GM21528 (cell line): ENCODE data around the gene TLE1.

Experiments used
- ATAC-seq: cut with Tn5 transposase; IDR thresholded peaks from one replicate; pipeline ENCODE4 v1.9.1; 2021; ENCODE audit warnings: mild to moderate bottlenecking, moderate library complexity; ENCODE audit not compliant: unreplicated experiment, low FRiP score

The TLE1 gene

DNA sequence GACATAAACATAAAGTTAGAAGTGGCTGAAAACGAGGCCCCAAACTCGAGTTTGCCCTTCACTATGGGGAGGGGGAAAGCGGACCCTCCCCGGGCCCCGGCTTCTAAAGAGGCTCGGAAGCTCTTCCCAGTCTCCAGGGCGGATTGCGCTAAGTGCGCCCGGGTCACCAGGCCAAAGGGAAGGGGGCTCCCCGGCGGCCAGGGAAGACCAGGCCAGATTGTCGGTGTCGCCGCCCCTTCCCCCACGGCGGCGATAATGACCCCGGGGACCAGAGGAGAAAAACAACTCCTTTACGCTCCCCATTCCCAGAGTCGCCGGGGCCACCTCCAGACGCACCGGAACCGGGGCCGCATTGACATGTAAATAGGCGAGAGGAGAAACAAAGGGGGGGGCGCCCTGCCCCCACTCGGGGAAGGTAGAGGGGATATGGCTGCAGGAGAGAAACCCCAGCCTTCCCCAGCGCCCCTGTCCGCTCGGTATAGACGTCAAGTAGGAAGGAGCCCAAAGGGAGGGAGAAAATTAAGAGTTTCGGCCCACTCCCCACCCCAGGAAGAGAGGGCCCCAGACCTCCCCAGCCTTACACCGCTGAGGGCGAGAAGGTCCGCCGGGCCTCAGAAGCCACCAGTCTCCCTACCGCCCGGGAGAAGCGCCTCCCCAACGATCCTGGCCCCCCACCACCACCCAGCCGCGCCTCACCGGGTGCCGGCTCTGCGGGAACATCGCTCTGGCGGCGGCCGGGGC is 1.7 kb downstream of the TLE1 start:
- no peak for ATAC-seq

DNA sequence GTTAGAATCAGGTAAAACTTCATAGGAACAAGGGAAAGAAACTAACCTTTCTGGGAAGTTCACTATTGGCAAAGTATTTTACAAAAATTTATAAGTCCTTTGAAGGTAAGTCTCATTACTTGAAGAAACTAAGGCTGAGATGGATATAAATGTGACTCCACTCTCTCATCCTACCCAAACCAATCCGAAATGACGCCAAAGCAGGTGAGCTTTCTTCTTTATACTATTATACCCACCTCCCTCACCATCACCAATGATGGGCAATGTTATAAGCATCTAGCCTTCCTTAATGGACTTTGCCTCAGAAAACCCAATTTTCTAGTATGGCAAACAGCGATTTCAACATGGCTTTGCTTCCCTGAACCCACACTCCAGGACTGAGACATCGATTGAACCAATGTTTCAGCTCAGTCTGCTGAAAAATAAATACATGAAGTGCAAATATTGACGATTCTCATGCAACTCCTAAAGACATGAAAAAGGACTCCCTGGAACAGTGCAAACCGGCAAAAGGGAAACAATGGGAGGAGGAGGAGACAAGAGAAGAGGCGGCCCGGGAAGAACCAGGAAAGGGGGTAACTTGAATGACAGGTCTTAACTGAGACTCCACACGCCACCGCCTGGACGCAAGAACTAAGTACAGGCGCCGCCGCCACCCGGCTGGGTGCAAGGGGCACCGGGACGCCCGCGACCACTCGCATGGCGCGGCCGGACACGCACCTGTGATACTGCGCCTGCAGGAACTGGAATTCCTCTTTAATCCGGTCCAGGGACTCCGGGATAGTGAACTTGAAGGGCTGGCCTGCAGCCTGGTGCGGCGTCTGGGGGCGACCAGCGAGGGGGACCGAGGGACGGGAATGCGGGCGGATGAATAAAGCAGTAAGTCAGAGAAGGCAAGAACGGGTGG is 2.5 kb downstream of the TLE1 start:
- no peak for ATAC-seq

DNA sequence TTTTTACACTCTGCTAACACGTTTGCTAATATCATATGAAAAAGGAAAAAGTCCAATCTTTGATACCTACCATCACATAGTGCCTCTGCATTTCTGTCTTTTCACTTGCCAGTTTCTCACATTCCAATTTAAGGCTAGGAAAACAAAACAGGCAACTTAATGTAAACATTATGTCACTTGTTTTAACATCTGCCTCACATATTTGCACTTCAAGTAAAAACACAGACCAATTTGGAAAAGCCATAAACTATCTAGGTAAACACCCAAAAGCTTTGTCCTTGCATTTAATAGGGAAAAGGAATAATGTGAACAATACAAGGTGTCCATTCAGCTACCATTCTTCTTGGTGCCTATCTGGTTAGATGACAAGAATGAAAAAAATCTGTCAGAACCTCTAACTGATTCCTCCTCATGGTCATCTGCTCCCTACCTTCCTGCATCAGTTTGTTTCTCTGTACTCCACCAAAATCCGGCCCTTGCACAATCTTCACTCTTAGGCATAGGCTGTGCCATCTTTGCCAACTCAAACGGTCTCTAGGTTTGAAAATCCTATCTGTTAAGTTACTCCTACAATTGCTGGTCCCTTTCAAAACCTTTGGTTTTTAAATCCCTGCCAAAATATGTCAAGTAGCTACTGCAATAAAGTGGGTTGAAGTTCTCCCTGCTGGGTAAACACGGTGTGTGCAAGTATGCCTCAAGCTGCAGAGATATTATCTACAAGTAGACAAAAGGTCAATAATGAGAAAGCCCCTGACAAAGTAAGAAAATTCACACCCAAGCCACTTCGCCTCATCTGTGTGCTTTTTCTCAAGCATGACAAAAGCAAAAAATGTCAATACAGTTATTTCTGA is 3.4 kb downstream of the TLE1 start:
- no peak for ATAC-seq

DNA sequence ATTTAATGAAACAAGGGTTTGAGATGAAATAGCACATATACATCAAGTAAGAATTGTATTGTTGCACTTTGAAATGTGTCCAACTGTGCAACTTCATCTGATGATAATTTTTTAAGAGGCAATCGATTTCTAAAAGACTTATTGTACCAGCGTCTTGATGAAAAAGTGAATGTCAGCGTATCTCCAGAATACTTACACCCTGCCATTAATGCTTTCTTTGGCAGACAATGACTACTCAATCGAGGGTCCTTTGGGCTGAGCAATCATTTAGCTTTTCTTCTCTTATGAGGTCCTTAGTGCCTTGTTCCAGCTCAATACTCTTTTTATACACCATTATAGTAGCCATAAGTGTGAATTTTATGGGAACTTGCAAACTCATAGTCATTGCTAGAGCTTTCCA is 4.7 kb downstream of the TLE1 start:
- ATAC-seq: no peak

DNA sequence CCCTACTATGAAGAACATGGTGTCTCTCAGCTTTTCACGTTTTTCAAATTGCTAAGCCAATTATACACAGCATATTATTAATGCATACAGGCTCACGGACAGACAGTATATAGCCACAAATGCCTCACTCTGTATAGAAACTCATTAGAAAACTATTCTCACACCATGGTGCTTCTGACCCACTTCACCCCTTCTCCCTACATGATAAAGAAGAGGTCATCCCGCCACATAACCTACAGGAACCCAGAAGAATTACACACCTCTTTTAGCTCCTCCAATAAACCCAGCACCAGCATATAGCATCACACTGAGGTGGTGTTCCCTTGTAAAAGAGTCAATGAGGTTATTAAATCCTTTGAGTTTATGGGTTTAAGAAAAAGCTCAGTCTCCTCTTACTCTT is 5.6 kb downstream of the TLE1 start:
- ATAC-seq: no peak

DNA sequence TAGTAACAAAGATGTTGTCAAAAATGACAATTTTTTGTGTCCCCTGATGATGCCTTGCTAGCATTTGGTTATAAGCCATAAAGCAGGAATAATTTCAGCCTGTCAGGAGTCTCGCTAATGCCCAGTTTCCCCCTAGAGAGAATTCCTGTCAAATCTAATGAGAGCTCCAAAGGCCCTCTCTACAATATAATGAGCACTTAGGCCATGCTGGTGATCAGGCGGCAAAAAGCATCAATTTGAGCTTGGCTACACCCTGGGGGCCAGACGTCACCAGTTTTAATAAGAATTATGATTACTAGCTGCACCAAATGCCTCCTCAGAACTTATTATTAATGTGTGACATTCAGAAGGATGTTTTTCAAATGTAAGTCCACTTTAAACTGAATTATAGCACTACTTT is 6.1 kb downstream of the TLE1 start:
- no peak for ATAC-seq

DNA sequence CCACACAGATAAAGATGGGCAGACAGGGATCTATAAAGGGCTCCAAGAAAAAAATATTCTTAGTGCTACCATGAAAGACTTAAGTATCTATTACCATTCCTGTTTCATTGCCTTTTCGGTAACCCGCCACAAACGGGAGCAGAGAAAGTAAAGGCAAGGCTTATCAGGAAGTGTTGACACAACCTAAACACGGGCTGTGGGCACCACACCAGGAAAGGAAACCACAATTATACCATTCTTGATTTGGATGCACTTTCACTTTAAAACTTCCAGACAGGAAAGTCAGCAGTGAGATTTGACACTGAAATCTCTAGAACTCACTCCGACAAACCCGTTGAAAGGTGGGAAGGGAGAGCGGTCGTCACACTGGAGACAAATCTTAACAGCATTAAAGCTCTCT is 6.5 kb downstream of the TLE1 start:
- ATAC-seq: no peak

DNA sequence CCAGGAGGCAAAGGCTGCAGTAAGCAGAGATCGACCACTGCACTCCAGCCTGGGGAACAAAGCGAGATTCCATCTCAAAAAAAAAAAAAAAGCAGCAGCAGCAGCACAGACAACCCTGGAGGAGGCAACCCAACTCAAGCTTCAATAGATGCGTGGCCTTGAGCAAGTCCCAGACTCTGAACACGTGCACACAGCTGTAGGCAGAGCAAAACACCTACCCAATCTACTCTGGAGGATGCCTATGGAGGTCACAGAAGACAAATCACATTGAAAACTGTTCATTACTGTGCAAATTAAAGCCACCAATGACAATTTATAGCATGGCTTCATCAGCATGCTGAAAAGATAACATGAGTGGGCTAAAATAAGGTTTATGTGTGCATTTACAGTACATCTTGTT is 7.2 kb downstream of the TLE1 start:
- ATAC-seq: no peak

DNA sequence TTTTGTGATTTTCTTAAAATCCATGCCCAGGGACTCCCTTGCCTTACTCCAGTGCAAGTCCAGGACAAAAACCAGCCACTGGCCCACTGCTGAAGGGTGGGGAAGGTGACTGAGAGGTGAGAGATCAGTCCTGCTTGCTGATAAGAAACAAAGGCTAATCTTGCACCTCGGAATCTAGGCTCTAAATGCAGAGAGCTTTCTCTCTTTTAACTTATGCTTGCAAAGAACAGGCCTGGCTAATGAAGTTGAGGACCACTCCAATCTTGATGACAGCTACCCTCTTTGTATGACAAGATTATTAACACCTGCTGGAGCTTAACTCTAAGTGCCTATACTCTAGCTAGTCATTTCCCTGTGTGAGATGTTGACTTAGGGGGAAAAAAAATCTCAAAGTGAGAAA is 8.8 kb downstream of the TLE1 start:
- ATAC-seq: no peak

DNA sequence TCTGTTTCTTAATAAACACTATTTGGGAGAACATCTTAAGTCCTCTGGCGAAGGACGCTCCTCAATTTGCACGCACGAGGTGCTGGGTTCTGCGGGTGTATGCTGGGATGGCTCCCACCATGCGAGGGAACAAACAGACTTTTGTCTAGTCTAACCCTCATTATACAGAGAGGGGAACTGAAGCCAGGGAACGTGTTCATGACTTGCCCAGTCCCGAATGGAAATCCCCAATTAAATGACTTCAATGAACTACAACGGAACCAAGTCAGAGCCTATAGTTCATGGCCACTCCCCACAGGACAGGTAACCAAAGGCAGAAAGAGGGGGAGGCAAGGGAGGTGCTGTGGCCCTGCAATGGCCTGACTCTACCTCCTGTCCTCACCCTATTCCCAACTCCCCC is 9.3 kb downstream of the TLE1 start:
- no peak for ATAC-seq

DNA sequence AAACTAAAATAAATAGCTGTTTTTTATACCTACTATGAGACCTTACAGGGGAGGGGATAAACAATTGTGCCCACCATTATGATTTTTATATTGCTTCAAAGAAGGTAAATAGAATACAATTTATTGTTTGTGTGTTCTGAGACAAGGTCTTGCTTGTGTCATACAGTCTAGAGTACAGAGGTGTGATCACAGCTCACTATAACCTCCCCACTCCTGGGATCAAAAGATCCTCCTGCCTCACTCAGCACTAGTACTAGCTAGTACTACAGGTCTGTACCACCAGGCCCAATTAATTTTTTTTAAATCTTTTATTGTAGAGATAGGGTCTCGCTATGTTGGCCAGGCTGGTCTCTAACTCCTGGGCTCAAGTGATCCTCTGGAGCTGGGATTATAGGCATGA is 11.3 kb downstream of the TLE1 start:
- no peak for ATAC-seq

DNA sequence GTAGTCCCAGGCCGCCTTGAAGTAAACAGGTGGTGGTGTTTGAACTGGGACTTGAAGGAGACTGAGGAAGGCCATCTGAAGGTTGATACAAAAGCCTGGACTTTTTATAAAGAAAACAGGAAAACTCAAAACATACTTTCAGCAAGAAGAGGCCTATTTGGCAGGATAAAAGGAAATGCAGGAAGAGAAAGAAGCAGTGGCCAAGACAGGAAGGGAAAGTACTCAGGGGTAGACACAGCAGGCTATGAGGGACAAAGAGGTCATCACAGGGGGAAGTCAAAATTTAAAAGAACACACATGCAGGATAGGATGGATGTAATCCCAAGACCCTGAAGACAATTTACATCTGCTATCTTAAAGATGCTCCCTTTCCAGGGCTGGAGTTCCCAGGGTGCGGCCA is 13.0 kb downstream of the TLE1 start:
- no peak for ATAC-seq

DNA sequence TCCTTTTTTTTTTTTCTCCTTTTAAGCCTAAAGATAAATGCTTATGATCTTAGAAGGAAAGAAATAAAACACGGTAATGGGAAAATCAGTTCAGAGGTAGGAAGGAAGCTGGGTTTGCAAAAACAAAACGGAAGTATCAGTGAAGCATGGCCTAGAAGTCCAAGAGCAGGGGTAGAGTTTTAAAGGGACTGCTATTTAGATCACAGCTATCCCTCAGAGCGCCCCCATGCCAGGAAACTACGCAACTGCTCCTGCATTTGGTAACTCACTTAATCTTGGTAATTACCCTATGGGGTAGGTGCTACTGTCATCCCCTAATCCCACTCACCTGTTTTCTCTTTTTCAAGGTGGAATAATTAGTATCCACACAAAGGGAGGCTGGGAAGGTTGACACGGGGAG is 16.0 kb downstream of the TLE1 start:
- ATAC-seq: no peak

DNA sequence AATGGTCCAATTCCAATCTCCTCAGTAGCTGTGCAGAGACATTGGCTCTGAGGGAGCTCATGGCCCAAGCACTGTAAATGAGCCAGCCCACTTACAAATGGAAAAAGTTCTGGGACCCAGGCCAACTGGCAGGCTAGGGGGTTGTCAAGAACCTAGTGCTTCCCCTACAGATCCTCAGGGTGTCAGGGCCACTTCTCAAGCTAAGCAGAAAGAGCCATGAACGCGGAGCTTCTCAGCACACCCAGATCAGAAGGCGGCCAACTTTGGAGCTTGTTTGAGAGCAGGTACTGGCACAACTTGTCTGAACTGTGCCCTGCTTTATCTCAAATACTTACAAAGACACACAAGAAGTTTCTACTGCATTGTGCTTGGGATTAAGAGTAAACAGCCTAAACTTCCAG is 17.5 kb downstream of the TLE1 start:
- no peak for ATAC-seq

DNA sequence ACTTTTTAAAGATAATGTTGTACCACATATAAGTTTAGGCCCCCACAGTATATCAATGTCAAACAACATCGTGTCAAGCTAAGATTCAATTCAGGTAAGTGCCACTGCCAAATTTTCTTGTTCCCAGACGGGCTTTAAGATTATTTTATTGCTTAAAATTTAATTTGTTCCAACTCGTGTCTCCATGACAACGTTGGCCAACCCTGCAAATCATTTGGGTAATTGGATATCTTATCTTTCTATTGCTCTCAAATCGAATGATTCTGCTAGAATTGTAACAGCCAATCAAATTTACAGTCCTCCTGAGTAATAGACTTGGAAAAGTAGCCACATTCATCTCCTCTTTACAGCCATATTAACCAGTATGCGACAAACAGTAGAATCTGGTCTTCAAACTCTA is 19.5 kb downstream of the TLE1 start:
- ATAC-seq: no peak

DNA sequence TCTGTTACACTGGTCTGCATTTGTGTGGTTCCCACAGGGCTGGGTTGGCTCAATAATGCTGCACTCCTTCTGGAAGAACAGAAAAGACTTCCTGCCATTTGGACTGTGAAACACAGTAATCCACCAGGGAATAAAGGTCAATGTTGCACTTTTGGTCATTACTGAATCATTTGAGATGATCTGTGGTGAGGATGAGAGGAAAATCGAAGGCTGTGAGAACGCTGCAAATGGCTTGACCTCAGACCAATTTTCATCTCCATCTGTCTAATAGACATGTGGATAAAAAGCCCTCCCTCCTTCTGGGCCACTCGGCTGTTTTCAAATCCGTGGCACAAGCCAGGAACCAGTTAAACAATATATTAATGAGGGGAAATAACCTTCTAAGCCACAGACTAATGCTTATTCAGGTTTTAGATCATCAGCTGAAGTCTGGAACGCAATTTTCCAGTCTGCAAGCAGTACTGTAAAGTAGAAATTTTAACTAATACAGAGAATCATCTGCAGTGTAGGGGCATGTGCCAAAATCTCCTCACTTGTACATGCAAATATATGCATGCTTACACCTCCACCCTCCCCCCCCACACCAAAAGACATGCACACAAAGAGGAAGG is 20.2 kb downstream of the TLE1 start:
- no peak for ATAC-seq

DNA sequence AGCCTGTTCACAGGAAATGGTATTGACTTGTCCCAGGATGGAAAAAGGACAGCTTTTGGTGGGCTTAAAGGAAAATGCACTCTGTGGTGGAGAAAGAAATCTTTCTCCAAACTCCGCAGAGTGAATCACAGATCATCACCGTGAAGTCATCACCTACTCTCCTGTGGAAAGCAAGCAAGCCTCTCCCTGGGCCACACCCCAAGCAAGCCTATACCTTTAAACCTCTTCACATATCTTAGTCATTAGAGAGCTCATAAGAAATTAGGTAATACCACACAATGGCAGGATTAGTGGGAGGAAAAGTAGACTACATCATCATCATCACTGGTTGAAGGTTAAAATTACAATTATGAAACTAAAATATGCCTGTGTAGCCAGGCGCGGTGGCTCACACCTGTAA is 23.2 kb downstream of the TLE1 start:
- no peak for ATAC-seq

DNA sequence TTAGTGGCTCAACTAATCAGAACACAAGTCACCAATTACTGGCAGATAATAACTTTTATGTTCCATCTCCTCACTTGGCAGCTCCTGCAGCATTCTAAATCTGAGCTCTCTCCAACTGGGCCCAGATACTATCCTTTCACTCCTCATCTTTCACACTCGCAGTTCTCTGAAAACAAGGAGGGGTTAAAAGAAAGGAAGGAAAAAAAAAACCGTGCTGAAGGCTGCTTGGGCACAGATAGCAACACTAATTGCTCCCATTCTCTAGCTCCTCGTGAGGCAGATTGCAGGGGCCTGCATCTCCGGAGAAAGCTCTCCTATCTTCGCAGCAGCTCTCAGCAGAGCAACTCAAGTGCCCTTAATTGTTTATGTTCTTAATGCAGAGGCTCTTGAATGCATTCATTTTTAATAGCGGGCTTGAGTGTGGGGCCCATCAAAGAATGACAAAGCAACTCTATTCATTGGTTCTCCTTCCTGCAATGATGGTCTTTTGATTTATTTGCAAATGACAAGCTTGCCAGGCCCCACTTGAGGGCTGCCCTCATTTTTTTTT is 23.9 kb downstream of the TLE1 start:
- ATAC-seq: no peak

DNA sequence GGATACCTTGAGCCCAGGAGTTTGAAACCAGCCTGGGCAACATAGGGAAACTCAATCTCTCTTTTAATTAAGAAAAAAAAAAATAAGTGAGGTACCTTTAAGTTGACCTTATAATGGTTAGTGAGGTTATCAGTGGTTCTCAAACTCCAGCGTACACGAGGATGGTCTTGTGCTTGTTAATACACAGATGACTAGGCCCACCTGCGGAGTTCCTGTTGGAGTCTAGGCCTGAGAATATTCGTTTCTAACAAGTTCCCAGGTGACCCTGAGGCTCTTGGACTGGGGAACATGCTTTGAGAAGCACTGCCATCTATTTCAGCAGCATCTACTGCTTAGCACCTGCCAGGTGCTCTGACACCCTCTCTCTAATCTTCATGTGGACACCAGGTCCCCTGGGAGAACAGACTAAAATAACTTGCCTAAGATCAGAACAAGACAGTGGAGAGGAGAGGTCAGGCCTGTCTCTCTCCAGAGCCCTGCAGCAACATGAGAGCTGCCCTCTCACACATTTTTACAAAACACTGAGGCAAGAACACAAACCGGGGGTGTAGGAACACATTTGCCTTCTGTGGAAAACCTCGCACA is 24.6 kb downstream of the TLE1 start:
- no peak for ATAC-seq

DNA sequence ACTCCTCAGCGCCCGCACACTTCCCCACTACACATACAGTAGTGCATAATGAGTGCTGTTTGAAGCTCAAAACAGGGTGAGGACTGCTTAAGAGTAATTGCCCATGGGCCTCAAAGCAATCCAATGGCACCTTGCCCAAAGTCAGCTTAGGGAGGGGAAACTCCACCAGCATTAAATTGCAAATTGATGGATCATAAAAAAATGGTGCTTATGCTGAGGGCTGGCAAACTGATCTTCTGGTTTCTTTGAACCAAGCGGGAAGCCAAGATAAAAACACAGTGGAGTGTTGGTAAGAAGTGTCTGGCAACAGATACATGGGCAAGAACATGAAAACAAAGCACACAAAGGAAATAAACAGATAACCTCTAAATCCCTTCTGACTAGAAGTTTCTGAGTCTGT is 28.0 kb downstream of the TLE1 start:
- no peak for ATAC-seq
